DMS 273 (cell line): Measurements from ENCODE around the gene GAS2L2.

Experiments
- DNase-seq: peaks from one replicate; lab custom pipeline; 2025; ENCODE audit not compliant: unreplicated experiment; lab: John Stamatoyannopoulos, UW

Gene GAS2L2

DNA sequence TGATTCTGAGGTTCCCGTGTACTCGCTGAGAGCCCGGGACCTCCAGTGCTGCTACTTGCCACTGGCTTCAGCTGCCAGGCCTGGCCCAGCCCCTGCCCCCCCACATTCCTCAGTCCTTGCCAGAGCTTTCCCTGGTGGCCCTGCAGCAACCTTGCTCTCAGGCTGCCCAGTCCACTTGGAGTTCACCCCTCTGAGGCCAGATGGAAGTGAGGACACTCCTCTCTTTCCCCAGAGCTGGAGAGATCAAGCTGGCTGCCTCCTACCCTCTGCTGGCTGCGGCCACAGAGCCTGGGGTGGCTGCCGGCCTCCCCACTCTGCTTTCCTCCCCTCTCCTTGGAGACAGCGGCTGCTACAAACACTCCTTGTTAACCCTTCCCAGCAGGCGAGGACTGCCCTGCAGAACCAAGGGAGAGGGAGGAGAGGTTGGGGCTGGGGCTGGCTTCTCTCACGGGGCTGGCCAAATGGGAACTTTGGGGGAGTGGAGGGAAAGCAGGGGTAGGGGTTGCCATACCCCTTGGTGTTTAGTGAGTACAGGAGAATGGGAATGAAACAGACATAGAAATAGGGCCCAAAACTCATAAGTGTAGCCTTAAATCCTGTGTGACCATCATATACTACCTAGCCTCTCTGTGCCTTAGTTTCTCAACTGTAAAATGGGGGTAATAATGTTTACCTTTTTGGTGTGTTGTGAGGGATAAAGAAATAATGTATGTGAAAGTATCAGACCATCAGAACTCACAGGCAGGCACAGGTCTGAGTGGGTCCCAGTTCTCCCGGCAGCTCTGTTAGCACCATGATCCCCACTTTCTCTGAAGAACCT is at the start of gene GAS2L2:
Gene GAS2L2 (minus strand): TSS at position 295 of the 820 bp plus-strand sequence. CDS start 389 bp downstream, outside the sequence.
- DNase-seq = no peak

GRCh38 chr17:35801583-35802224 is 48.7 kb upstream of the GAS2L2 start:
- peak; percentile 99 for DNase-seq

GRCh38 chr17:35799942-35800341 is 46.9 kb upstream of the GAS2L2 start:
- peak; percentile 85 for DNase-seq

- DNase-seq = no peak
Observed at GRCh38 chr17:35797918-35798317, 44.9 kb upstream of the GAS2L2 start.

DNA sequence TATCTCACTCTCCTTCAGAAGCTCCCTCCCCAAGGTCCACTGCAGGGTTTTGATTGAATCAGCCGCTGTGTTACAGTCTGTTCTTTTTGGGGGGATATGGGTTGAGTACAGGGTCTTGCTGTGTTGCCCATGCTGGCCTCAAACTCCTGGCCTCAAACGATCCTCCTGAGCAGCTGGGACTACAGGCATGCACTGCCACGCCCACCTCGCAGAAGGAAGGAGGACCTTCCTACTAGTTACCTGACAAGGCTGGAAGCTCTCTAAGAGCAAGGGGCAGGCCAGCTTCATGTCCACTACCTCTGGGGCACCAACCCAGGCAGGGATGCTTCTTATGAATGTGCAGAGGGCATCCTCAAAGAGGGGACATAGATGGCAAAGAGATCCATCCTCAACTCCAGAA is 44.3 kb upstream of the GAS2L2 start:
- DNase-seq = no peak

DNA sequence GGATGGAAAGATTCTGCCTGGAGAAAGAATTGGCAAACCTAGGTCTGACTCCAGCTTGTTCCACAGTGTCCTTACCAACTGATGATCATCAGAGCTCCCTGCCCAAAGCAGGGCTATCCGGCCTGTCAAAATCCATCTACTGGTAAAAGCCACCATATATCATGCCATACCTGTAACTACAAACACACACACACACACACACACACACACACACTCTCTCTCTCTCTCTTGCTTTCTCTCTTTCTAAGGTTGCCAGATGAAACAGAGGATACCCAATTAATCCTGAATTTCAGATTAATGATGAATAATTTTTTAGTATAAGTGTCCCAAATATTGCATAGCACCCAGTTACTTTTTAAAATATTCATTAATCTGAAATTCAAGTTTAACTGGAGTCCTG is 43.9 kb upstream of the GAS2L2 start:
- DNase-seq = no peak

GRCh38 chr17:35795871-35796265 is 42.8 kb upstream of the GAS2L2 start:
- no peak for DNase-seq

GRCh38 chr17:35795007-35795870 is 42.2 kb upstream of the GAS2L2 start, which contains the start of gene MMP28:
Gene MMP28 (minus strand): TSS chr17:35795641. CDS start chr17:35795377, 264 bp downstream.
- DNase-seq = peak; percentile 74

DNA sequence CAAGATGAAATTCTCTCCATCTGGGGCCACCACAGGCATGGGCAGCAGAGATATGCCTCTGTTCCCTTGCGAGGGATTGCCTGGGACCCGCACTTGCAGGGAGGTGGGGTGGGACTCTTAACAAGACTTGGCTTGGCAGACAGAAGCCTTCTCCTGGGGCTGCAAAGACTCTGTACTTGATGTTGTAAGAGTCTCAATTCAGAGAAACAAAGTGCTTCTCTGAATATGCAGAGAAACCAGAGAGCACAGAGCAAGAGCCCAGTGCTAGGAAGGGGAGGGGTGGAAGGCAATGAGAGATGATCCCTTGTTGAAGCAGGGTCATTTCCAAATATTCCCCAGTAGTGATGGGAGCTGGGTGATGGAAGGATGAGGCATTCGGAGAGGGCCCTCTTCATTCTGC is 40.2 kb upstream of the GAS2L2 start:
- DNase-seq = no peak

- DNase-seq = no peak
Observed at GRCh38 chr17:35791681-35792350, 38.8 kb upstream of the GAS2L2 start.

GRCh38 chr17:35790841-35791240 is 37.8 kb upstream of the GAS2L2 start:
- DNase-seq = no peak

DNA sequence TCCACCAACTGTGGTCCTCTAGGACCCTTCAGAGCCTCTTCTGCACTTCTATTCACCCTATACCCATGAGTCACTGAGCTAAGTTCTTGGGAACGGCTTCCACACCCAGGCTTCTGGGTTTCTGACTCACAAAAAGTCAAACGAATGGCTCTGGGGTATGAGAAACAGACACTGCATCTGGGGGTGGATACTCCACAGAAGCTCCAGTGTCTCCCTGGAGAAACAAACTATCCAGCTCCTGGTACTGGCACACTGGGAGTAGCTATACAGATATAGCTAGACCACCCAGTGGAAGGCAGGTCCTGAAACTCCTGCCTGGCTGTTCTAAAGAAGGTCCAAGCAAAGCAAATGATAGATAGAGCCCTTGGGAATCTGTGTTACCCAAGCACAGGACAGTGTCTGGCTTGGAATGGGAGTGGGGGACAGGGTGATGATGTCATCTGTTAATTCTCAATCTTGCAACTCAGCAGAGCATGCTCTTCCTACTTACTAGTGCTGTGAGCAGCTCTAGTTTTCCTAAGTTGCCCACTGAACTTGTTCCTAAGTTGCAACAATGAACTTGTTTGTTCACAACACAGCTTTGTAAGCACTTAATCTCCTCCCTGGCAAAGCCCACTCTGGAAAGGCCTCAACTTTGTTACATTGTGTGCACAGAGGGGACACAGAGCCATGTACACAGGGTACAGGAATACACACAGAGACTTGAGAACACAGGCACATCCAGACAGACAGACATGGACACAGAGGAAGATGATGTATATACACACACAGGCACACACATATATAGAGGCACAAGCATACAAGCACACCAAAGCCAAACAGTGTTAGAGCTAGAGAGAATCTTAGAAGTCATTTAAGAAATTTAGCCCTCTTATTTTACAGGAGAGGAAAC is 35.7 kb upstream of the GAS2L2 start:
- DNase-seq = no peak

GRCh38 chr17:35786941-35787432 is 33.9 kb upstream of the GAS2L2 start:
- DNase-seq = peak; percentile 42

DNA sequence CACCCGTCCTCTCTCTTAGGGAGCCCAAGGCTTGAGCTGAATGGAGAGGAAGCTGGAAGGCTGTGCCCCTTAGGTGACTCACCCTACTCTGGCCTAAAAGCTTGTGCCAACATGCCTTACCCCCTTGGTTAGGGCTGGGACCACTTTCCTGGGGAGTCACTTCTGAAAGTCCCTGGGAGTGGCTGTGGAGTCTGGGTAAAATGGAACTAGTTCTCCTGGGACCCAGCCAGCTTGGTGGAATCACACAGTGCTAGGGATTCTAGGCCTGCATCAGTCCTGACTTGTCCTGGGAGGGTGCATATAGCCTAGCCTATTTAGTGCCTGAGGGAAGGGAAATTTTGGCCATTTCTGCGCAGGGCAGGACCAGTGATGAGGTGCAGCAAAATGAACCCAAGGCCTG is 31.9 kb upstream of the GAS2L2 start:
- no peak for DNase-seq

GRCh38 chr17:35780950-35781349 is 27.9 kb upstream of the GAS2L2 start:
- DNase-seq = no peak

DNA sequence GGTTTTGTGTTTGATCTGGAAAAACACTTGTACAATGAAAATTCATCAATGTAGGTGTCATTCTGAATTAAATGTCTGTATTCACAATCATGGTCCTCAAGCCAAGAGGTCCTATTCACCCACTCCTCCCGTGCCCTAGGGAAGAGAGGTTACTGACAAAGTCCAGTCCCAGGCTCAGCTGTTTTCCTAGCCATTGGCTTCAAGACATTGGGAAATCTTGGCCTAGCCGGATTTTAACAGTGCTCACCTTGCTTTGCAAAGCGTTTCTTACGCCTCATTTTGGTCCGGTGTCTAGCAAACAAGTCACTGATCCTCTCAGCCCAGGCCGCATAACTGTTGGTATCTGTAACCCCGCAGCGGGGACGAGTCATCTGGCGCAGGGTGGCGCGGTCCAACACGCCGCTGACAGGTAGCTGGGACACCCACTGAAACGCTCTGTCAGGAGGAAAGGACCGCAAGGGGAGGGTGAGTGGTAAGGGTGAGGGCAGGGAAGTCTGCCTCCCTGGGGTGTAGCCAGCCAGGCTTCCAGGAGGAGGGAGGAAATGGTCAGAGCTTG is 25.7 kb upstream of the GAS2L2 start:
- no peak for DNase-seq

DNA sequence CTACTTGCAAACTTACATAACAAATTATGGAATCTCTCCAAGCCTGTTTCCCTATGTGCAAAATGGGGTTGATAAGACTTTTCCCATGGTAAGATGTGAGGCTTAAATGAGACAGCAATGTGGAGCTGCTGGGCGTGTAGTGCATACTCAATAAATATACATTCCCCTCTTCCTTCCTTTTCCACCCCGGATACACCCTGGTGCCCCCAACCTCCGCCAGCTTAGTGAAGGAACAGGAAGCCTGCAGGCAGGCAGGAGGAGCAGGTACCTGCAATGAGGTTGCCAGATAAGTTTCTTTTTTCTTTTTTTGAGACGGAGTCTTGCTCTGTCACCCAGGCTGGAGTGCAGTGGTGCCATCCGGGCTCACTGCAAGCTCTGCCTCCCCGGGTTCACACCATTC is 22.5 kb upstream of the GAS2L2 start:
- DNase-seq = no peak

DNA sequence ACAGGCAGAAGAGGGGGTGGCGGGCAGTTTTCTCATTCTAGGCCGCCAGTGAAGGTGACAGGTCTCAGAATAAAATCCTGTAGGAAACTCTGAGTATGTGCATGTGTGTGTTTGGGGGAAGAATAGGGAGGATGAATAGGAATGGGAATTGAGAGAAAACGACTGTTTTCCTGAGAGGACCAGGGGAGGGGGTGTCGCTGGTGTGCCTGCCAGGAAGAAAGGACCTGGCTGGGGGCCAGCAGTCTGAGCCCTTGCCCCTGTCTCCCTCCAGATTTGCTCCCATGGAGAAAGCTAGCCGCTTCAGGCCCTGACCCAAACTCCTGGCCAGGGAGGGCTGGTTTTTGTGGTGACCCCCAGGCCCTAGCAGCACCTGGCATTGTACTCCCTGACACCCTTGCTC is 22.0 kb upstream of the GAS2L2 start:
- no peak for DNase-seq

DNA sequence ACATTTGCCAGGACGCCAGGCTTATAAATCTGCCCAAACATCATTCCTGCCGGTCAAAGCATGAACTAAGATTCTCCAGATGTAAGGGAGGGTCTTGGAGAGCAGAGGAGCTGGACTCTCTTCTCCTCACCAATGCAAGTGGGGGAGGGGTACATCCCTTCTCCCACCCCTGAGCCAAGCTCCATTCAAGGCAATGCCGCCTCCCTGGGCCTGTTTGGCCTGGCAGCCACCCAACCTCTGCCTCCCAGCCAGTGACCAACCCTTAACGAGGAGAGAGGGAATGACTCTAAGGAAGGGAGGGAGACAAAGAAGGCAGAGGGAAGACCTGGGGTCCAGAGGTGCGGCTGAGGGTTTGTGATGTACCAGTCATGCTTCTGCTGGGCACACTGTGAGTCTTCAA is 21.5 kb upstream of the GAS2L2 start:
- DNase-seq = peak; percentile 42
